Skeletal muscle tissue (tissue), 4 donors: ENCODE data around the gene IL10RB. TPM values are rescaled to one million over a fixed set of nuclear protein-coding genes. Genes with fewer than 3 reads are reported as not detected.
"Not testable (repeated sequence)": the region's sequence is repeated elsewhere in the genome, so short reads cannot be mapped to it uniquely, and the experiment has no call there.

Experiments
- H3K27ac ChIP-seq: one replicate; pipeline ENCODE4 v1.7.0; 2013; ENCODE audit warnings: mild to moderate bottlenecking, low read depth, low read length, inconsistent platforms
- H3K27me3 ChIP-seq, 3 donors: one replicate each; pipeline ENCODE4 v1.7.0; 2013; ENCODE audit warnings: low read length in 3 of 3; ENCODE audit not compliant: control insufficient read depth in 3 of 3, insufficient read depth in 3 of 3
- H3K36me3 ChIP-seq, 3 donors: one replicate each; pipeline ENCODE4 v1.7.0; 2013; ENCODE audit warnings: low read length in 3 of 3; ENCODE audit not compliant: control insufficient read depth in 3 of 3, insufficient read depth in 3 of 3
- H3K4me1 ChIP-seq, 3 donors: one replicate each; pipeline ENCODE4 v1.7.0; 2013; ENCODE audit warnings: low read length in 3 of 3, mild to moderate bottlenecking in 3 of 3; ENCODE audit not compliant: control insufficient read depth in 3 of 3, insufficient read depth in 3 of 3
- H3K4me3 ChIP-seq, 3 donors: one replicate each; pipeline ENCODE4 v1.7.0; 2013; ENCODE audit warnings: low read length in 3 of 3
- H3K9ac ChIP-seq, 3 donors: one replicate each; pipeline ENCODE4 v1.7.0; 2013; ENCODE audit warnings: low read length in 3 of 3, mild to moderate bottlenecking in 3 of 3, moderate library complexity in 2 of 3, low read depth in 1 of 3
- H3K9me3 ChIP-seq, 3 donors: one replicate each; pipeline ENCODE4 v1.7.0; 2013; ENCODE audit warnings: low read length in 3 of 3; ENCODE audit not compliant: control insufficient read depth in 3 of 3
- total RNA-seq: library from RNA; depleted of rRNA; stranded (reverse); fragments of >200 nt; gene quantifications from one replicate; pipeline ENCODE4 v1.2.3, GENCODE V29; 2014
- donor health status: Osteomylitis.

The IL10RB gene
- total RNA-seq, result 23.0 TPM

GRCh38 chr21:33266050-33266788 lies at the start of gene IL10RB:
Gene IL10RB (plus strand): TSS chr21:33266367. CDS start chr21:33266466, 99 bp downstream.
- H3K36me3 ChIP-seq, result peaks cover 8 to 17% (median 13%) of the 10 kb centered on the region in 3 donors

GRCh38 chr21:33217138-33217520 lies 49.0 kb upstream of the IL10RB start:
- Histone ChIP-seq H3K9ac (no peak overlapping the region), H3K27me3 (no peaks in the 10 kb centered on the region), H3K36me3 (no peaks in the 10 kb centered on the region), H3K27ac (no peak overlapping the region), H3K4me3 (no peak overlapping the region), H3K4me1 (peaks cover 0 to 6% (median 6%) of the 10 kb centered on the region in 3 donors), H3K9me3 (no peaks in the 10 kb centered on the region)

More at GRCh38 chr21:33266050-33266788, at the start of gene IL10RB:
- Histone ChIP-seq H3K9me3 (no peaks in the 10 kb centered on the region), H3K9ac (peak within 1 kb of the TSS; percentile 82 to 88 (median 82)), H3K4me3 (peak within 1 kb of the TSS; percentile 85 to 86 (median 86)), H3K4me1 (peaks cover 12 to 25% (median 25%) of the 10 kb centered on the region in 3 donors), H3K27me3 (no peaks in the 10 kb centered on the region), H3K27ac (peak within 1 kb of the TSS; percentile 87)

- Histone ChIP-seq H3K9me3 (no peaks in the 10 kb centered on the region), H3K4me1 (peaks cover 0 to 6% (median 3%) of the 10 kb centered on the region in 3 donors), H3K36me3 (no peaks in the 10 kb centered on the region), H3K27ac (no peak overlapping the region), H3K4me3 (no peak overlapping the region), H3K9ac (no peak overlapping the region), H3K27me3 (no peaks in the 10 kb centered on the region)
Measured at GRCh38 chr21:33219300-33219699, 46.9 kb upstream of the IL10RB start.

GRCh38 chr21:33219954-33220353 lies 46.2 kb upstream of the IL10RB start:
- H3K27ac ChIP-seq, result no peak overlapping the region
- no peak overlapping the region for H3K4me3 ChIP-seq
- H3K27me3 ChIP-seq, result no peaks in the 10 kb centered on the region
- no peak overlapping the region for H3K9ac ChIP-seq
- no peaks in the 10 kb centered on the region for H3K36me3 ChIP-seq
- H3K4me1 ChIP-seq, result peaks cover 0 to 5% (median 3%) of the 10 kb centered on the region in 3 donors
- no peaks in the 10 kb centered on the region for H3K9me3 ChIP-seq

DNA sequence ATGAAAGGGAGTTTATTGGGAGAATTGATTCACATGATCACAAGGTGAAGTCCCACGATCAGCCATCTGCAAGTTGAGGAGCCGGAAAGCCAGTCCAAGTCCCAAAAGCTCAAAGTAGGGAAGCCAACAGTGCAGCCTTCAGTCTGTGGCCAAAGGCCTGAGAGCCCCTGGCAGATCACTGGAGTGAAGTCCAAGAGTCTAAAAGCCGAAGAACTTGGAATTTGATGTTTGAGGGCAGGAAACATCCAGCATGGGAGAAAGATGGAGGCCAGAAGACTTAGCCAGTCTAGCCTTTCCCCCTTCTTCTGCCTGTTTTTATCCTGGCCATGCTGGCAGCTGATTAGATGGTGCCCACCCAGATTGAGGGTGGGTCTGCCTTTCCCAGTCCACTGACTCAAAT lies 40.8 kb upstream of the IL10RB start:
- not testable (repeated sequence) for H3K9me3 ChIP-seq, H3K36me3 ChIP-seq, H3K9ac ChIP-seq, H3K4me3 ChIP-seq, H3K27ac ChIP-seq, H3K27me3 ChIP-seq
- H3K4me1 ChIP-seq, result peaks cover 6 to 10% (median 6%) of the 10 kb centered on the region in 3 donors

DNA sequence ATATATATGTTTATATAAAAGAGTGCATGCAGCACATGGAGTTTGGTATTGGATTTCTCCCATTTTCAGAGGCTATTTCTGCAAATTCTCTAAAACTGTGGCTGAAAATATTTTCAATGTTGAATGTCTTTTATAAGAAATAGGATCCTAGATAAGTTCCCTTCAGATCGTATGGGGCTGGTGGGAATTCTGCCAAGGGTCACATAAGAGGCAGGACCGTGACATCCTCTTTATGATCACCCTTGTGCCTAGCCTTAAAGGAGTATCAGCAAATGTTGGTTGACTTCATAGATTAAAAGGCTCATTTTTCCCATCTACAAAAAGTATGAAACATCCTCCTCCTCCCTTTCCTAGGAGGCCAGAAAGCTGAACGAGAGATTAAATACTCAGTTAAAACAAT lies 37.7 kb upstream of the IL10RB start:
- H3K27ac ChIP-seq, result no peak overlapping the region
- H3K4me3 ChIP-seq, result no peak overlapping the region
- H3K4me1 ChIP-seq, result peaks cover 9 to 22% (median 14%) of the 10 kb centered on the region in 3 donors
- no peak overlapping the region for H3K9ac ChIP-seq
- no peaks in the 10 kb centered on the region for H3K9me3 ChIP-seq
- H3K36me3 ChIP-seq, result no peaks in the 10 kb centered on the region
- no peaks in the 10 kb centered on the region for H3K27me3 ChIP-seq

- Histone ChIP-seq H3K27me3 (no peaks in the 10 kb centered on the region), H3K9ac (peak overlapping the region; percentile 46 to 78 (median 74)), H3K27ac (peak overlapping the region; percentile 53), H3K4me1 (peaks cover 9 to 22% (median 14%) of the 10 kb centered on the region in 3 donors), H3K4me3 (peak overlapping the region; percentile 24 to 93 (median 65)), H3K36me3 (no peaks in the 10 kb centered on the region), H3K9me3 (no peaks in the 10 kb centered on the region)
Measured at GRCh38 chr21:33229099-33229783, 36.9 kb upstream of the IL10RB start.

DNA sequence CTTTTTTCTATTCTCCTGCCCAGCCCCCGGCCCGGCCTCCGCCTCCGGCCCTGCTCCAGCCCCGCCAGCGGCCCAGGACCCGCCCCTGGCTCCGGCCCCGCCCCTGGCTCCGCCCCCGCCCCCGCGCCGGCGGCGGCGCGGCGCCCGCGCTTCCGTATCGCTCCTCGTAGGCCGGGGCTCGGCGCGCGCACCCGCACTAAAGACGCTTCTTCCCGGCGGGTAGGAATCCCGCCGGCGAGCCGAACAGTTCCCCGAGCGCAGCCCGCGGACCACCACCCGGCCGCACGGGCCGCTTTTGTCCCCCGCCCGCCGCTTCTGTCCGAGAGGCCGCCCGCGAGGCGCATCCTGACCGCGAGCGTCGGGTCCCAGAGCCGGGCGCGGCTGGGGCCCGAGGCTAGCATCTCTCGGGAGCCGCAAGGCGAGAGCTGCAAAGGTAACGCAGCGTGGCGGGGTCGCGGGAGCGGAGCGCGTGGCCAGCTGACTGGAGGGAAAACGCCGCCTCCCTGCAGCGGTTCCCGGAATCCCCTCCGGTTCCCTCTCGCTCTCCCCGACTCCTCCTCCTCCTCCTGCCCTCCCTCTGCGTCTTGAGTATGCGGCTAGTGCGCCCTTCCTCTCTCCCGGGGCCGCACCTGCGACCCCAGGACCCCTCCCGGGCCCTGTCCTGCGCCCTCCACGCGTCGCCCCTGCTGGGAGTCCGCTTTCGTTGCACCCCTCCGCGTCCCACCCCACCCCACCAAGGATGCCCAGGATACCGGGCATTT lies 36.2 kb upstream of the IL10RB start, which contains the start of gene IFNAR2:
TSS of gene IFNAR2 (plus strand) at position 155 of the 761 bp plus-strand sequence. CDS start 11,985 bp downstream, outside the sequence.
- Histone ChIP-seq H3K4me1 (peaks cover 9 to 22% (median 18%) of the 10 kb centered on the region in 3 donors), H3K36me3 (no peaks in the 10 kb centered on the region), H3K9me3 (no peaks in the 10 kb centered on the region), H3K9ac (peak within 1 kb of the TSS; percentile 81 to 91 (median 90)), H3K4me3 (peak within 1 kb of the TSS; percentile 87 to 93 (median 88)), H3K27ac (peak within 1 kb of the TSS; percentile 89), H3K27me3 (no peaks in the 10 kb centered on the region)

- peak overlapping the region; percentile 87 to 93 (median 88) for H3K4me3 ChIP-seq
- H3K9me3 ChIP-seq, result no peaks in the 10 kb centered on the region
- H3K27ac ChIP-seq, result peak overlapping the region; percentile 89
- no peaks in the 10 kb centered on the region for H3K27me3 ChIP-seq
- no peaks in the 10 kb centered on the region for H3K36me3 ChIP-seq
- H3K4me1 ChIP-seq, result peaks cover 9 to 22% (median 18%) of the 10 kb centered on the region in 3 donors
- peak overlapping the region; percentile 81 to 91 (median 90) for H3K9ac ChIP-seq
Measured at GRCh38 chr21:33230545-33231324, 35.4 kb upstream of the IL10RB start.
